ENCODE measurements around the gene MINK1. TPM values are rescaled to one million over a fixed set of nuclear protein-coding genes. Genes with fewer than 3 reads are reported as not detected.

MINK1 gene
- total RNA-seq, 4 donors from 2014 or later = 111 to 278 (median 223) TPM

GRCh38 chr17:4815043-4815675 is 18.0 kb upstream of the MINK1 start:
- H3K27ac ChIP-seq = no peak overlapping the region
- no peaks in the 10 kb centered on the region for H3K27me3 ChIP-seq
- H3K4me1 ChIP-seq = no peaks in the 10 kb centered on the region
- H3K9me3 ChIP-seq = no peaks in the 10 kb centered on the region
- no peak for DNase-seq
- peaks cover 0 to 48% (median 0%) of the 10 kb centered on the region in 3 donors for H3K36me3 ChIP-seq
- TF ChIP-seq POLR2A (IDR thresholded peaks at IDR 0.05) = no peak
- peak in 3 of 6 experiments; percentile 30 to 37 (median 31) for TF ChIP-seq CTCF (IDR thresholded peaks at IDR 0.05)
- H3K4me3 ChIP-seq = no peak overlapping the region

GRCh38 chr17:4816826-4817225 is 16.3 kb upstream of the MINK1 start:
- no peak for DNase-seq
- H3K4me3 ChIP-seq = no peak overlapping the region

DNA sequence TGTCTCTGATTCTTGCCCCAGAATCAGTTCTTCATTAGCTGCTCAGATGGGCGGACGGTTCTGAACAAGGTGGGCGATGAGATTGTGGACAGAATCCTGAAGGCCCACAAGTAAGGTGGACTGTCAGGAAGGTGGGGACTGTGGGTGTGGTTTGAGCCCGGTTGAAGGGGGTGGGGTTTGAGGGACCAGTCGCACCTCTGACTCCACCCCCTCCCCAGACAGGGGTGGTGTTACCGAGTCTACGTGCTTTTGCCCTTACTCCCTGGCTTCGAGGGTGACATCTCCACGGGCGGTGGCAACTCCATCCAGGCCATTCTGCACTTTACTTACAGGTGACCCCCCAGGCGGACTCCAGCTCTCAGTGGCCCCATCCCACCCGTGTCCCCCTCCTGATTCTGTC is 14.9 kb upstream of the MINK1 start:
- TF ChIP-seq CTCF (IDR thresholded peaks at IDR 0.05) = no peak
- no peak for TF ChIP-seq POLR2A (IDR thresholded peaks at IDR 0.05)
- Histone ChIP-seq H3K36me3 (peaks cover 0 to 58% (median 0%) of the 10 kb centered on the region in 3 donors), H3K27me3 (no peaks in the 10 kb centered on the region), H3K9me3 (no peaks in the 10 kb centered on the region), H3K4me1 (no peaks in the 10 kb centered on the region), H3K4me3 (no peak overlapping the region), H3K27ac (no peak overlapping the region)
- no peak for DNase-seq

More at GRCh38 chr17:4816826-4817225, 16.3 kb upstream of the MINK1 start:
- Histone ChIP-seq H3K27me3 (no peaks in the 10 kb centered on the region), H3K36me3 (peaks cover 0 to 55% (median 0%) of the 10 kb centered on the region in 3 donors), H3K27ac (no peak overlapping the region), H3K9me3 (no peaks in the 10 kb centered on the region), H3K4me1 (no peaks in the 10 kb centered on the region)
- TF ChIP-seq CTCF (IDR thresholded peaks at IDR 0.05) = no peak
- no peak for TF ChIP-seq POLR2A (IDR thresholded peaks at IDR 0.05)

GRCh38 chr17:4822835-4823234 is 10.3 kb upstream of the MINK1 start:
- Histone ChIP-seq H3K36me3 (peaks cover 0 to 25% (median 0%) of the 10 kb centered on the region in 3 donors), H3K27me3 (no peaks in the 10 kb centered on the region), H3K9me3 (no peaks in the 10 kb centered on the region), H3K4me1 (no peaks in the 10 kb centered on the region), H3K27ac (no peak overlapping the region), H3K4me3 (no peak overlapping the region)
- no peak for TF ChIP-seq CTCF (IDR thresholded peaks at IDR 0.05)
- no peak for TF ChIP-seq POLR2A (IDR thresholded peaks at IDR 0.05)
- no peak for DNase-seq

- Histone ChIP-seq H3K4me3 (no peak overlapping the region), H3K36me3 (peaks cover 0 to 22% (median 0%) of the 10 kb centered on the region in 3 donors), H3K4me1 (no peaks in the 10 kb centered on the region), H3K27me3 (no peaks in the 10 kb centered on the region), H3K27ac (no peak overlapping the region), H3K9me3 (no peaks in the 10 kb centered on the region)
- no peak for DNase-seq
- TF ChIP-seq CTCF (IDR thresholded peaks at IDR 0.05) (no peak), POLR2A (IDR thresholded peaks at IDR 0.05) (no peak)
Measured at GRCh38 chr17:4823373-4824089, 9.6 kb upstream of the MINK1 start.

Measured in Peyer's patch (tissue), 4 donors.